K562 (cell line): Measurements from ENCODE around the gene SLC22A23. TPM values are rescaled to one million over a fixed set of nuclear protein-coding genes. Genes with fewer than 3 reads are reported as not detected.

Source experiments
- CBX5 ChIP-seq: IDR thresholded peaks from 2 replicates; pipeline ENCODE4 v1.6.1; 2014; ENCODE audit warnings: low read depth, borderline replicate concordance
- CHD1 ChIP-seq: fragments of 200-600 bp; sonication (generic); IDR thresholded peaks from one replicate; pipeline ENCODE4 v1.6.1; 2012; ENCODE audit warnings: mild to moderate bottlenecking, moderate library complexity, low read length, inconsistent platforms
- CHD2 ChIP-seq: IDR thresholded peaks from 2 replicates; pipeline ENCODE4 v1.6.1; 2011; ENCODE audit warnings: low read depth, low read length
- GATAD2A ChIP-seq: fragments of 450-650 bp; IDR thresholded peaks from 2 replicates; pipeline ENCODE4 v1.6.1; 2017
- MCM2 ChIP-seq: fragments of 450-650 bp; IDR thresholded peaks from 2 replicates; pipeline ENCODE4 v1.6.1; 2017; ENCODE audit warnings: low read depth, mild to moderate bottlenecking
- MLLT1 ChIP-seq, 2 experiments: fragments of 450-650 bp; IDR thresholded peaks; 2 replicates each; pipeline ENCODE4 v1.6.1; 2016
- MXD1 ChIP-seq: fragments of 250-450 bp; sonication (Bioruptor Pico); IDR thresholded peaks from 2 replicates; pipeline ENCODE4 v1.8.0; 2021; ENCODE audit warnings: borderline replicate concordance, mild to moderate bottlenecking, moderate library complexity; ENCODE audit not compliant: poor library complexity, severe bottlenecking
- SAP30 ChIP-seq: fragments of 200-600 bp; sonication (generic); IDR thresholded peaks from 2 replicates; pipeline ENCODE4 v1.6.1; 2012; ENCODE audit warnings: borderline replicate concordance, low read depth, mild to moderate bottlenecking, moderate library complexity, low read length, control low read depth, inconsistent platforms; ENCODE audit not compliant: insufficient read depth, poor library complexity, severe bottlenecking
- SMARCA4 ChIP-seq: fragments of 450-650 bp; IDR thresholded peaks from 2 replicates; pipeline ENCODE4 v1.6.1; 2016
- SPI1 ChIP-seq: IDR thresholded peaks from 2 replicates; pipeline ENCODE4 v1.6.1; 2011; ENCODE audit warnings: low read depth, low read length, control low read depth, borderline replicate concordance
- ZBTB33 ChIP-seq: sonication (generic); formaldehyde crosslinking; IDR thresholded peaks from 2 replicates; pipeline ENCODE4 v1.8.1; 2023; ENCODE audit warnings: mild to moderate bottlenecking, missing genetic modification reagents
- ZC3H11A ChIP-seq: IDR thresholded peaks from 2 replicates; pipeline ENCODE4 v1.6.1; 2012; ENCODE audit warnings: low read depth, low read length, improper control_type of control experiment
- ZFX ChIP-seq: sonication (generic); formaldehyde crosslinking; IDR thresholded peaks from 2 replicates; pipeline ENCODE4 v1.8.0; 2022; ENCODE audit warnings: mild to moderate bottlenecking, missing genetic modification reagents, moderate library complexity
- ZKSCAN1 ChIP-seq: fragments of 150-350 bp; IDR thresholded peaks from 2 replicates; pipeline ENCODE4 v1.6.1; 2016; ENCODE audit warnings: low read depth, low read length
- ZNF436 ChIP-seq: fragments of 250-450, 450-650 bp; sonication (Bioruptor Pico); formaldehyde crosslinking; IDR thresholded peaks from 2 replicates; pipeline ENCODE4 v1.7.0; 2020; ENCODE audit warnings: mild to moderate bottlenecking
- ZNF766 ChIP-seq: fragments of 200-800 bp; sonication (Bioruptor generic); conservative IDR thresholded peaks from 2 replicates; pipeline ENCODE4 v1.6.1; 2016; ENCODE audit warnings: missing genetic modification characterization, missing compliant biosample characterization
- polyA plus RNA-seq, 8 experiments: library from polyadenylated mRNA; depleted of rRNA in 4 of 8; stranded (reverse) in 5 of 8; unstranded in 3 of 8; fragments of >200 nt; fragmentation: Nextera tagmentation in 2 of 8; fragmentation: Illumina TruSeq in 1 of 8; extraction: Ambion mirVana in 2 of 8; extraction: Trizol in 1 of 8; gene quantifications; 2 replicates each; pipeline versions ENCODE4 v1.2.1 to v1.2.3, GENCODE V29; 2011 to 2014; ENCODE audit warnings: inconsistent platforms in 1 of 8, missing spikeins in 1 of 8
- total RNA-seq, 7 experiments: library from RNA; depleted of rRNA in 6 of 7; stranded (reverse); fragments of >200 nt in 6 of 7; fragmentation: Illumina TruSeq in 2 of 7; extraction: Trizol in 2 of 7; gene quantifications; 2 replicates each; pipeline versions ENCODE4 v1.2.1 to v1.2.3, GENCODE V29; 2011 to 2021; ENCODE audit warnings: low replicate concordance in 1 of 7
- TF ChIP-seq, protein P1 (sequence below): IDR thresholded peaks from 3 replicates; pipeline ENCODE4 v1.6.1; 2011; ENCODE audit warnings: borderline replicate concordance, mild to moderate bottlenecking, moderate library complexity; ENCODE audit not compliant: insufficient read length; ENCODE audit errors: extremely low read depth
- TF ChIP-seq, protein P2 (sequence below): sonication (generic); IDR thresholded peaks from 2 replicates; pipeline ENCODE4 v1.6.1; 2016
- TF ChIP-seq, protein P3 (sequence below), 2 experiments: fragments of 200-800 bp in 1 of 2; sonication (Bioruptor generic) in 1 of 2; sonication (generic) in 1 of 2; formaldehyde crosslinking in 1 of 2; IDR thresholded peaks in 1 of 2; conservative IDR thresholded peaks in 1 of 2; 2 replicates each; pipeline versions ENCODE4 v1.5.0 to v1.6.1; 2016 to 2020; ENCODE audit warnings: missing compliant biosample characterization in 1 of 2, missing genetic modification characterization in 1 of 2, missing genetic modification reagents in 1 of 2

SLC22A23 gene
- total and polyA plus RNA-seq, 9 of the 15 experiments (the other 6 are each of a cell fraction or from before 2014, with no cell fraction given): 0.30 to 8.7 (median 2.5) TPM

- no peak for TF ChIP-seq MXD1
- TF ChIP-seq CHD1: peak; percentile 2
- peak in 1 of 2 experiments; percentile 62; a peak in 2 of 4 replicates for TF ChIP-seq MLLT1 (IDR thresholded peaks at IDR 0.05)
- TF ChIP-seq, protein P1, sequence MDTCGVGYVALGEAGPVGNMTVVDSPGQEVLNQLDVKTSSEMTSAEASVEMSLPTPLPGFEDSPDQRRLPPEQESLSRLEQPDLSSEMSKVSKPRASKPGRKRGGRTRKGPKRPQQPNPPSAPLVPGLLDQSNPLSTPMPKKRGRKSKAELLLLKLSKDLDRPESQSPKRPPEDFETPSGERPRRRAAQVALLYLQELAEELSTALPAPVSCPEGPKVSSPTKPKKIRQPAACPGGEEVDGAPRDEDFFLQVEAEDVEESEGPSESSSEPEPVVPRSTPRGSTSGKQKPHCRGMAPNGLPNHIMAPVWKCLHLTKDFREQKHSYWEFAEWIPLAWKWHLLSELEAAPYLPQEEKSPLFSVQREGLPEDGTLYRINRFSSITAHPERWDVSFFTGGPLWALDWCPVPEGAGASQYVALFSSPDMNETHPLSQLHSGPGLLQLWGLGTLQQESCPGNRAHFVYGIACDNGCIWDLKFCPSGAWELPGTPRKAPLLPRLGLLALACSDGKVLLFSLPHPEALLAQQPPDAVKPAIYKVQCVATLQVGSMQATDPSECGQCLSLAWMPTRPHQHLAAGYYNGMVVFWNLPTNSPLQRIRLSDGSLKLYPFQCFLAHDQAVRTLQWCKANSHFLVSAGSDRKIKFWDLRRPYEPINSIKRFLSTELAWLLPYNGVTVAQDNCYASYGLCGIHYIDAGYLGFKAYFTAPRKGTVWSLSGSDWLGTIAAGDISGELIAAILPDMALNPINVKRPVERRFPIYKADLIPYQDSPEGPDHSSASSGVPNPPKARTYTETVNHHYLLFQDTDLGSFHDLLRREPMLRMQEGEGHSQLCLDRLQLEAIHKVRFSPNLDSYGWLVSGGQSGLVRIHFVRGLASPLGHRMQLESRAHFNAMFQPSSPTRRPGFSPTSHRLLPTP: no peak
- no peak for TF ChIP-seq CHD2
- TF ChIP-seq ZBTB33 (CRISPR knock-in tag): no peak
- TF ChIP-seq ZFX: no peak
- no peak for TF ChIP-seq ZC3H11A
- TF ChIP-seq ZKSCAN1: peak; percentile 74
- no peak for TF ChIP-seq SPI1
- TF ChIP-seq ZNF766: peak; percentile 91
- no peak for TF ChIP-seq MCM2
- no peak for TF ChIP-seq ZNF436 (CRISPR knock-in tag)
- TF ChIP-seq, protein P2, sequence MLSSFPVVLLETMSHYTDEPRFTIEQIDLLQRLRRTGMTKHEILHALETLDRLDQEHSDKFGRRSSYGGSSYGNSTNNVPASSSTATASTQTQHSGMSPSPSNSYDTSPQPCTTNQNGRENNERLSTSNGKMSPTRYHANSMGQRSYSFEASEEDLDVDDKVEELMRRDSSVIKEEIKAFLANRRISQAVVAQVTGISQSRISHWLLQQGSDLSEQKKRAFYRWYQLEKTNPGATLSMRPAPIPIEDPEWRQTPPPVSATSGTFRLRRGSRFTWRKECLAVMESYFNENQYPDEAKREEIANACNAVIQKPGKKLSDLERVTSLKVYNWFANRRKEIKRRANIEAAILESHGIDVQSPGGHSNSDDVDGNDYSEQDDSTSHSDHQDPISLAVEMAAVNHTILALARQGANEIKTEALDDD: no peak
- peak; percentile 63 for TF ChIP-seq SMARCA4
- no peak for TF ChIP-seq SAP30
- TF ChIP-seq, protein P3, sequence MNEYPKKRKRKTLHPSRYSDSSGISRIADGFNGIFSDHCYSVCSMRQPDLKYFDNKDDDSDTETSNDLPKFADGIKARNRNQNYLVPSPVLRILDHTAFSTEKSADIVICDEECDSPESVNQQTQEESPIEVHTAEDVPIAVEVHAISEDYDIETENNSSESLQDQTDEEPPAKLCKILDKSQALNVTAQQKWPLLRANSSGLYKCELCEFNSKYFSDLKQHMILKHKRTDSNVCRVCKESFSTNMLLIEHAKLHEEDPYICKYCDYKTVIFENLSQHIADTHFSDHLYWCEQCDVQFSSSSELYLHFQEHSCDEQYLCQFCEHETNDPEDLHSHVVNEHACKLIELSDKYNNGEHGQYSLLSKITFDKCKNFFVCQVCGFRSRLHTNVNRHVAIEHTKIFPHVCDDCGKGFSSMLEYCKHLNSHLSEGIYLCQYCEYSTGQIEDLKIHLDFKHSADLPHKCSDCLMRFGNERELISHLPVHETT (CRISPR knock-in tag; conservative IDR thresholded peaks at IDR 0.05 in 1 of 2, IDR thresholded peaks at IDR 0.05 in 1 of 2): 0 out of 4 replicates have a peak, but pooled peaks of 1 of the 2 experiments have one; percentile 50
- TF ChIP-seq CBX5: no peak
- no peak for TF ChIP-seq GATAD2A
These were observed 197.3 kb downstream of the SLC22A23 start (continued) for GRCh38 chr6:3259491-3259958.
